ENCODE measurements around the gene C10orf105. TPM values are rescaled to one million over a fixed set of nuclear protein-coding genes. Genes with fewer than 3 reads are reported as not detected.

The C10orf105 gene
- total RNA-seq, 1 experiment from 2014 or later = not detected

DNA sequence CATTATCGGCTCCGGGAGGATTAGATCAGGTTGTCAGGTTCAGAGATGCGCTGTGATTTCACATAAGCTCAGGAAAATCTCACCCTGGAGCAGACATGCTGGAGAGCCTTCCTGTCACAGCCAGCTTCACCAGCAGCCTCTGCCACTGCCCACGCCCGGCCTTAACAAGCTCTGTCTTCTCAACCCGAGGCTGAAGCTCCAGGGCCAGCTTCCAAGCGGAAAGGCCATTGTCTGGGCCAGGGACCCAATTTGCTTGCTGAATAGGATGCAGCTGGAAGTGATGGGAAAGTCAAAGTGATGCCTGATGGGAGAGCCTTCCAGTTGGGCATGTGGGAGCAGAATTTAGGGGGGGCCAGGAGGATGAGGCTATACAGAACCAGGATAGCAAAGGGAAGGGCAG is 36.3 kb downstream of the C10orf105 start:
- Histone ChIP-seq H3K9me3 (no peaks in the 10 kb centered on the region), H3K4me1 (no peaks in the 10 kb centered on the region), H3K4me3 (ENCODE audit: low read depth, low read length) (no peak overlapping the region), H3K27me3 (replicated peaks; ENCODE audit: control insufficient read depth, insufficient read depth, low read length) (no peaks in the 10 kb centered on the region), H3K36me3 (ENCODE audit: control insufficient read depth, insufficient read depth, low read length) (no peaks in the 10 kb centered on the region)
- POLR2A ChIA-PET = interaction anchor here (0.6 kb wide), 1 partner anchor 125 kb away, joined by 13 read pairs; no protein-coding TSS in a partner anchor
- no peak overlapping the region for H3K4me3 Mint-ChIP-seq (ENCODE audit: unreplicated experiment)
- intact Hi-C loops (cut with micrococcal nuclease; ENCODE audit: unreplicated experiment) = no loop called here
- TF ChIP-seq, protein P1, sequence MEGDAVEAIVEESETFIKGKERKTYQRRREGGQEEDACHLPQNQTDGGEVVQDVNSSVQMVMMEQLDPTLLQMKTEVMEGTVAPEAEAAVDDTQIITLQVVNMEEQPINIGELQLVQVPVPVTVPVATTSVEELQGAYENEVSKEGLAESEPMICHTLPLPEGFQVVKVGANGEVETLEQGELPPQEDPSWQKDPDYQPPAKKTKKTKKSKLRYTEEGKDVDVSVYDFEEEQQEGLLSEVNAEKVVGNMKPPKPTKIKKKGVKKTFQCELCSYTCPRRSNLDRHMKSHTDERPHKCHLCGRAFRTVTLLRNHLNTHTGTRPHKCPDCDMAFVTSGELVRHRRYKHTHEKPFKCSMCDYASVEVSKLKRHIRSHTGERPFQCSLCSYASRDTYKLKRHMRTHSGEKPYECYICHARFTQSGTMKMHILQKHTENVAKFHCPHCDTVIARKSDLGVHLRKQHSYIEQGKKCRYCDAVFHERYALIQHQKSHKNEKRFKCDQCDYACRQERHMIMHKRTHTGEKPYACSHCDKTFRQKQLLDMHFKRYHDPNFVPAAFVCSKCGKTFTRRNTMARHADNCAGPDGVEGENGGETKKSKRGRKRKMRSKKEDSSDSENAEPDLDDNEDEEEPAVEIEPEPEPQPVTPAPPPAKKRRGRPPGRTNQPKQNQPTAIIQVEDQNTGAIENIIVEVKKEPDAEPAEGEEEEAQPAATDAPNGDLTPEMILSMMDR (IDR thresholded peaks at IDR 0.05; ENCODE audit: insufficient read depth in 1 of 2, low read depth in 1 of 2, low read length in 1 of 2, severe bottlenecking in 1 of 2, unreplicated experiment in 1 of 2) = no peak
- CTCF ChIA-PET = interaction anchor here (2.6 kb wide), 1 partner anchor 14 kb away, joined by 10 read pairs; no protein-coding TSS in a partner anchor
- H3K27me3 Mint-ChIP-seq (ENCODE audit: insufficient read depth, unreplicated experiment) = peaks cover 9% of the 10 kb centered on the region
- no peaks in the 10 kb centered on the region for H3K4me1 Mint-ChIP-seq (ENCODE audit: low read depth, unreplicated experiment)
- BruUV-seq (replicated peaks) = no TSS peak
- peaks cover 5% of the 10 kb centered on the region for H3K36me3 Mint-ChIP-seq (ENCODE audit: insufficient read depth, unreplicated experiment)
- peaks cover 6% of the 10 kb centered on the region for H3K9me3 Mint-ChIP-seq (ENCODE audit: unreplicated experiment)
- DNase-seq = no peak
- H3K27ac Mint-ChIP-seq (ENCODE audit: unreplicated experiment) = no peak overlapping the region

DNA sequence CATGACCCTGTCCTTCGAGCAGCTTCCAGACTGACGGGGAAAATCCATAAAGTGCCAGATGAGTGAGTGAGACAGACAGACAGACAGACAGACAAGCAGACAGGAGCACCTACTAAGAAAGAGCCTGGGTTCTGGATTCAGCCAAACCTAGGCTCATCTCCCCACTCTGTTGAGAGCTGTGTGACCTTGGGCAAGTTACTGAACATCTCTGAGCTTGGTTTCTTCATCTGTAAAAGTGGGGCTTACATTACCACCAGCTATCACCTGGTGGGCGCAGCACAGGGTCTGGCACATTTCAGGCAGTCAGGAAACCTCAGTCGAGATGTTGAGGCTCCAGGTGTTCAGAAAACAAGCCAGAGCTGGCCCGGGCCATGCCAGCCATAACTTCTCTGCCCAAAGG is 37.6 kb downstream of the C10orf105 start:
- BruUV-seq (replicated peaks) = no TSS peak
- H3K4me3 Mint-ChIP-seq (ENCODE audit: unreplicated experiment) = no peak overlapping the region
- H3K4me1 Mint-ChIP-seq (ENCODE audit: low read depth, unreplicated experiment) = no peaks in the 10 kb centered on the region
- no peaks in the 10 kb centered on the region for H3K4me1 ChIP-seq
- H3K9me3 Mint-ChIP-seq (ENCODE audit: unreplicated experiment) = no peaks in the 10 kb centered on the region
- no peaks in the 10 kb centered on the region; the same call in 1 of the 2 replicates for H3K27me3 ChIP-seq (replicated peaks; ENCODE audit: control insufficient read depth, insufficient read depth, low read length)
- intact Hi-C loops (cut with micrococcal nuclease; ENCODE audit: unreplicated experiment) = no loop called here
- DNase-seq = no peak
- no peaks in the 10 kb centered on the region for H3K36me3 Mint-ChIP-seq (ENCODE audit: insufficient read depth, unreplicated experiment)
- no peaks in the 10 kb centered on the region for H3K9me3 ChIP-seq
- POLR2A ChIA-PET = no interaction called here
- TF ChIP-seq, protein P1 (IDR thresholded peaks at IDR 0.05; ENCODE audit: insufficient read depth in 1 of 2, low read depth in 1 of 2, low read length in 1 of 2, severe bottlenecking in 1 of 2, unreplicated experiment in 1 of 2) = no peak
- H3K27ac Mint-ChIP-seq (ENCODE audit: unreplicated experiment) = no peak overlapping the region
- H3K36me3 ChIP-seq (ENCODE audit: control insufficient read depth, insufficient read depth, low read length) = no peaks in the 10 kb centered on the region
- peaks cover 9% of the 10 kb centered on the region for H3K27me3 Mint-ChIP-seq (ENCODE audit: insufficient read depth, unreplicated experiment)
- H3K4me3 ChIP-seq (ENCODE audit: low read depth, low read length) = no peak overlapping the region
- CTCF ChIA-PET = no interaction called here

DNA sequence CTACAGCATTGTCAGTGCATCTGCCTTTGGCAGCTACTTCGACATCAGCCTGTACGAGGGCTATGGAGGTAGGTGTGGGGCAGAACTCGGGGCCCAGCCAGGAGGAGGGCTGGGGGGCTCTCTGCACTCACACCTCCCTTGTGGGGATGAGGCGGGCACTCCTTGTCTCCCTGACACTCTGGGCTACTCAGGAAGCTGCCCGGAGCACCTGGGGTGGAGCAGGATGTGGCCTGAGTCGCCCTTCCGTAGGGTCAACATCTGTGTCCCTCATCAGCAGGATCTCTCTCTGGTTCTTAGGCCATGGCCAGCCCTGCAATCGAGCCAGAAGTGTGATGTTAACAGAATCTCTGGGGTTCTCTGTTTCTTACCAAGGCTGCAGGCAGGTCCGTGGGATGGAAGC is 40.2 kb downstream of the C10orf105 start:
- TF ChIP-seq, protein P1 (IDR thresholded peaks at IDR 0.05; ENCODE audit: insufficient read depth in 1 of 2, low read depth in 1 of 2, low read length in 1 of 2, severe bottlenecking in 1 of 2, unreplicated experiment in 1 of 2) = no peak
- no peak for DNase-seq
- POLR2A ChIA-PET = no interaction called here
- Histone ChIP-seq H3K9me3 (no peaks in the 10 kb centered on the region), H3K4me1 (no peaks in the 10 kb centered on the region), H3K36me3 (ENCODE audit: control insufficient read depth, insufficient read depth, low read length) (no peaks in the 10 kb centered on the region), H3K27me3 (replicated peaks; ENCODE audit: control insufficient read depth, insufficient read depth, low read length) (no peaks in the 10 kb centered on the region; the same call in 1 of the 2 replicates), H3K4me3 (ENCODE audit: low read depth, low read length) (no peak overlapping the region)
- intact Hi-C loops (cut with micrococcal nuclease; ENCODE audit: unreplicated experiment) = no loop called here
- no peak overlapping the region for H3K27ac Mint-ChIP-seq (ENCODE audit: unreplicated experiment)
- H3K36me3 Mint-ChIP-seq (ENCODE audit: insufficient read depth, unreplicated experiment) = no peaks in the 10 kb centered on the region
- H3K4me3 Mint-ChIP-seq (ENCODE audit: unreplicated experiment) = no peak overlapping the region
- no TSS peak for BruUV-seq (replicated peaks)
- peaks cover 9% of the 10 kb centered on the region for H3K27me3 Mint-ChIP-seq (ENCODE audit: insufficient read depth, unreplicated experiment)
- H3K9me3 Mint-ChIP-seq (ENCODE audit: unreplicated experiment) = no peaks in the 10 kb centered on the region
- H3K4me1 Mint-ChIP-seq (ENCODE audit: low read depth, unreplicated experiment) = no peaks in the 10 kb centered on the region
- CTCF ChIA-PET = interaction anchor here (1.5 kb wide), 1 partner anchor 17 kb away, joined by 4 read pairs; no protein-coding TSS in a partner anchor
